NCI-H1694 treated with DMSO at 0.1 percent for 48 hours (cell line): ENCODE measurements around the gene HDAC8.
A peak's percentile ranks its signal among the peaks of the same experiment; 100 is the strongest.
"Not testable (repeated sequence)": the region's sequence is repeated elsewhere in the genome, so short reads cannot be mapped to it uniquely, and the experiment has no call there.

Source experiments
- DNase-seq: peaks from one replicate; lab custom pipeline; 2025; lab: John Stamatoyannopoulos, UW

The HDAC8 gene

DNA sequence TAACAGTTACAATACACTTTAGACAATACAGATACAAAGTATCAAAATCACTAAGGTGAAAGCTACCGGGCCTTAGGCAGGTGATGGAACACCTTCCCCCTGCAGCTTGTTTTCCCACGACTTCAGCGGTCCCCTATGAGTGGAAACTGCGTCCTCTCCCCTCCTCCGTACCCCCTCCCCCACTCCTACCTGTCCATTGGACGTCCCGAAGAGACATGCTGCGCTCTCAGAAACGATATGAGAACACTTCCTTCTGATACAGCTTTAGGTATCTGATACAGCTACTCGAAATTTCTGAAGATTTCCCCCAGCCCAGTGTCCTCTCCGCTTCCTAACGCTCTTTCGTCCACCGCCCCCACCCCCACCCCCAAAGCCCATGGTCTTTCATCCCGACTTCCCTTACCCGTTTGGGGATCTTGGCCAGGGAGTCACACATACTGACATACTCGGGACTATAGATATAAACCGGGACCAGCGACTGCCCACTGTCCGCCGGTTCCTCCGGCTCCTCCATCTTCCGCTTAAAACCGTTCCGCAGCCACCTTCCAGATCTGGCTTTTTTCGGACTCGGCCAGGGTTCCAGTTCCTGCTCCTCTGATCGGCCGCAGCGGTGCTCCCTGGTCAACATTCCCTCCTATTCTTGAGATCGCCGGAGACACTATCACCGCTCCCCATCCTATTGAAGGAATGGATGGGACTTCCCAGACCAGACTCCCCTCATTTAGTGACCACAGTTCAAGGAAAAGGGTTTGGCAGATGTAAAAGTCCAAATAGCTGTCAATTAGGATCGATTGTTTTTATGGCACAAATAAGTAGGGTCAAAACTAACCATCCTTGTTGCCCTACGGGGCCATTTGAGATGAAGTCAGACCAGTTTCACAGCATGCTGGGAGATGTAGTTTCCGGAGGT is at the start of gene HDAC8:
Gene HDAC8, minus strand, starts transcription at position 596 of the 910 bp plus-strand sequence. Its CDS starts 82 bp downstream, at position 514.
- peak; percentile 77 for DNase-seq

DNA sequence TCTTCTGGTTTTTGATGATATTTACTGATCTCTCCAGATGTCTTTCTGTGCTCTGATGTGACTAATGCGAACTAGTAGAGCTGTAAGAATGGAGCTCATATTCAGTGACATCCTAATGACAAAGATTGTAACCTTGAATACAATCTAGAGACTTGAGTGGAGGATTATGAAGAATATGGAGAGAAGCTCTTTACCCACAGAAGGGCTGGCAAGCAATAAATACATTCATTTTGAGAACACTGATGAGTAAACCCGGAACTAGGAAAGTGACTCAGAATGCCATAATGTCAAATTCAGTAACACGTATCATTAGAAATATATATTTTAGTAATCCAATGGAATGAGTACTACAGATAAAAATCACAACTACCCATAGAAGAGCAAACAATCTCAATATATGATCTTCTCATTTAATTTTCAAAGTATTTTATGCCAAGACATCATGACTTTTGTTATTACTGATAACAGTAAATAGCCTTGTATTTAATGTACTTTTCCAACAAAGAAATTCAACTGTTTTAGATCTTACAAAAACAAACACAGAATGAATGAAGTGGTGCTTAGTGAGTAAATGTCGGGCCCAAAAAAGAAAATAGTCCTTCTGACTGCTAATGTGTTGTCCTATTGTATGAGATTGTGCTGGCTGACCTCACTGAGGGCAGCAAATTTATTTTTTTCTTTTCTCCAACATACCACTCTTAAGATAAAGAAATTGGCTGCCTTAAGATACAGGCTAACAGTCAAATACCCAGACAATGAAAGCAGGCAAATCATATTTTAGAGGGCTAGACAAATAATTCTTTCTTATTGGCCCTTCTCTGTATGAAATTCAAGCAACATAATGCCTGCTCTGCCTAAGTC is 49.2 kb upstream of the HDAC8 start:
- DNase-seq: no peak

DNA sequence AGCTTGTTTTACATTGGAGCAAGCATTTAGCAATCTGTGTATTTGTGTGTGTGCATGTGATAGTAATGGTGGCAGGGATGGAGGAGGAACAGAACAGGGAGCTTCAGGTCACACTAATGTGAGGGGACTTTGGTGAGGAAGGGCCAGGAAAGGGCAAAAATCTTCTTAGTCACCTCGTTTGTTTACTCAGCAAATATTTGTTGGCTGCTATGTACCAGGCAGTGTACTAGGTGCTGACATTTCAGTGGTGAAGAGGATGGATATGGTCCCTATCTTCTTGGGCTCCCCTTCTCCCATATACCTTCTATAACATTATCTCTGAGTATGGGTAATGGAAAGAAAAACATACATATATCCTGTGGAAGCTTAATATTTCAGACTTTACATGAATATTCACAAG is 48.5 kb upstream of the HDAC8 start:
- no peak for DNase-seq

DNA sequence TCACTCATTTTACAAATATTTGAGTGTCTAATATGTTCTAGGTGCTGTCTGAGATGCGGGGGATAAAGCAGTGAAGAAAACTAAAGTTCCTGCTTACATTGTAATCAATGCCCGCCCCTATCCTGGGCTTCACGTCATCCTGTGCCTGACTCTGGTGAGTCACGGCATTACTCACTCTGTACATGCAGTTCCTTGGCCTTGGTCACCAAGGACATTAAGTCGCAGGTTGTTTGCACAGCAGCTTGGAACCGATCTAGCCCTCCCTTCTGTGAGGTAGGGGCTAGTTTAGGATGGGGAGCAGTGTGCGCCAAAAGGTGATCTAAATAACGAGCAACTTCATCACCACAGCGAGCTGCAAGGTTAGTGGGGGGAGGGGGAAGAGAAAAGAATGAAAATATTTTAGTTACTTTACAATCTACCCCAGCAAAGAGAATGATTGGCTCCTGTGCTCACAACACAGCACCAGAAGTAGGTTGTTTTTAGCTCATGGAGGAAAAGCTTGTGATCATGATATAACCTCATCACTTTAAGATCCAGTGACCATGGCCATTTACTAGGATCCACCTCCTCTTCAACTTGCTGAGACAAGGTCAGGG is 48.0 kb upstream of the HDAC8 start:
- DNase-seq: no peak

DNA sequence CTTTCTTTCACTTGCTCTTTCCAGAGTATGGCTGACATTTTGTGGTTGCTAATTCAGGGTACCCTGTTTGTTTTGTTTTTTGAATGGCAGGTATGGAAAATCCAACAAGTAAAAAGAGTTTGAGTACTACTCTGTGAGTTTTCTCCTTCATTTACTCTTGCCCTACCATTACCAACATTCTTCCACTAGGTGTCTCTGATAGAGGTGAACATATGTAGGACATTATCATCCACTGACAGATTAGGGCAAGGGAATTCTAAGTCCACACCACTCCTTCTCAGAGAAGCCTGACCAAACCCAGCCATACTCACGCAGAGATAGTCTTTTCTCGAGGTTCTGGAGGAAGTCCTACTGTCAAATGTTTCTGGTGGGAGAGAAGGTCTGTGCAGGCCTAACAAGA is 36.7 kb upstream of the HDAC8 start:
- no peak for DNase-seq

DNA sequence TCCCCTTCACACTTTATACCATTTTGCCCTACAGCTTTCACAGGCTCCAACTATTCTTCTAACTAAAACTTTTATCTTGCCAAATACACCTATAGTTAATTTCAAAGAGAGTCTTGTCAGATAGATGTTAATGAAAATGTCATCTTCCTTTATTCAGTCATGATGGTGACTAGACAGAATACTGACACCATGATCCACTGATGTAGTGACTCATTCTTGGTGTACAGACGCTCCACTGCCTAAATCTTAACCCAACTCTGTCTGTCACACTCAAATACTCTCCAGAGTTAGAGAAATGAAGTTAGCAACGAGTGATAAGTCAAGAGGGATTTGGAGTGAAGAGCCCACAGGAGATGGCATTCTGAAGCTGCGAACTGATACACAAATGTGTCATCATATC is 32.1 kb upstream of the HDAC8 start:
- DNase-seq: no peak

DNA sequence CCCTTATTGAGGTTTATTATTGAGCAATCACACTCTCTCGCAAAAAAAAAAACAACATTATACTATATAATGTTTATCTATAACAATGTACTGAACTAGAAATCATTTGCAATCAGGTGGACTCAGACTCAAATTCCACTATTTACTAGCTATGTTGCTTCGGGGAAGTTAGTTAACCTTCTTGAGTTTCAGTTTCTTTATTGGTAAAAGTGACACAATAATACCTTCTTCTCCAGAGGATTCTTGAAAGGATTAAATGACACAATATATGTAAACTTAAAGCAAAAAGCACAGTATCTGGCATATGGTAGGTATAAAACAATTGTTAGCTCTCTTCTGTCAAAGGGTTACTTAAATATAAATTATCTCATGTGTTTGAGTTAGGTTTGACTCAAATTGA is 31.5 kb upstream of the HDAC8 start:
- DNase-seq: no peak

DNA sequence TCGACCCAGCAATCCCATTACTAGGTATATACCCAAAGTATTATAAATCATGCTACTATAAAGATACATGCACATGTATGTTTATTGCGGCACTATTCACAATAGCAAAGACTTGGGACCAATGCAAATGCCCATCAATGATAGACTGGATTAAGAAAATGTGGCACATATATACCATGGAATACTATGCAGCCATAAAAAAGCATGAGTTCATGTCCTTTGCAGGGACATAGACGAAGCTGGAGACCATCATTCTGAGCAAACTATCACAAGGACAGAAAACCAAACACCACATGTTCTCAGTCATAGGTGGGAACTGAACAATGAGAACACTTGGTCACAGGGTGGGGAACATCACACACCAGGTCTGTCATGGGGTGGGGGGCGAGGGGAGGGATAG is 18.4 kb upstream of the HDAC8 start:
- DNase-seq: not testable (repeated sequence)

DNA sequence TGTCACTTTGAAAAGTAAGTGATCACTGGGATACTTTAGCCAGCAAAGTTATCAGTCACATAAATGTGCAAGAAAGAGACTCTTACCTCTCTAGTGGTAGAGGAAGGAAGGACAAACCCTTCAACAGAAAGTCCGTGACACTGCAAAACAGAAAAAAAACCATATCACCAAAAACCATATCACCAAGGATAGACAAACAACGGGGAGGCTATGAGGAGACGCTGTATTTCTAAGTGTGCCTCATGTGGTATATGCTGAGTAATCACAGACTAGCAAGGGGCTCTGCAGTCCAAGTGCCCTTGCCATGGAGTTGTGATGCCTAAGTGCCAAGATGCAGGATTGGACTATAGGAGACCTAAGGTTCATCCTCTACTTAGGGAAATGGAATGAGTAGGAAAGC is 11.5 kb upstream of the HDAC8 start:
- no peak for DNase-seq

DNA sequence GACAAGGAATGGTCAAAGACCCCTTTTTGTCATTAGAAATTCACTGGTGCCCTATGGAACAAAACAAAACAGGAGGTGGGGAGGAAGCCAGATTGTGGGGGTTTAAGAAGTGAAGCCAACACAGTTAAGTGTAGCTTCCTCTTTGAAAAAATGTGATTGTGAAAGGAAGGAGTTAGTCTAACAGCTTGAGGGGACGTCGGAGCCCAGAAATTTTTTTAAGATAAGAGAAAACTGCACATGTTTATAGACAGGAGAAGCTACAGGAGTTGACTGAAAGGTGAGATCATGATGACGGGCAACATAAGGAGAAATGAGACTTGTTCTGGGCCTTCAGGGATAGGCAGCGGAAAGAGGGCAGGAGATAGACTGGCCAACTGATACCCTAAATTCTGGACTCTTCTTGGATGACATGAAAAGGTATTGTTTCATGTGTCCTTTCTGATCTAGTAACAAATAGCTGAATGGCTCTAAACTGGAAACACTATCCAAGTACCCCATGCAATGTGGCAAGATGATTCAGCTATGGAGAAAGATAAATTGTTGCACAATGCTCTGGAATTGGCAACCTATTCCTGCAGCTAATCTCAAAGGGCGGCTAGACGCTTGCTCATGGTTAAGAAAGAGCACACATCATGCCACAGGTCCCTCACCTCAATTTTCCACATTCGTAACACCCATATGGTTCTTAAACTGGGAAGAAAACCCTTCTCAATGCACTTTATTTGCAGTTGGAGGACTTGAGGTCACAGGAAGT is 3.7 kb upstream of the HDAC8 start:
- no peak for DNase-seq

DNA sequence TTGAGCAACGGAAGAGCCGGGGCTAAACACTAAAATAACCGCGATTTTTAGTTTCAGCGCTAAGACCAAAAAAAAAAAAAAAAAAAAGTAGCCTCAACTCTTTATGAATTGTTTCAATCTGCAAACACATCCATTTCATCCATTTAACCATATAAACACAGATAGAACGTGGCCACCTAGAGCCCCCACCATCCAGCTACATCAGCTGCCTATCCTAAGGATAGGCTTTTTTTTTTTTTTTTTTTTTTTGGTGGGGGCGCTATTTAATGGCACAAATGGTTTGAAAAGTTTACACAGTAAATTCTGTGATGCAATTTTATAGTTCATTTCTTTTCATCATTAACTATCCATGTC is 492 bp upstream of the HDAC8 start:
- DNase-seq: no peak

DNA sequence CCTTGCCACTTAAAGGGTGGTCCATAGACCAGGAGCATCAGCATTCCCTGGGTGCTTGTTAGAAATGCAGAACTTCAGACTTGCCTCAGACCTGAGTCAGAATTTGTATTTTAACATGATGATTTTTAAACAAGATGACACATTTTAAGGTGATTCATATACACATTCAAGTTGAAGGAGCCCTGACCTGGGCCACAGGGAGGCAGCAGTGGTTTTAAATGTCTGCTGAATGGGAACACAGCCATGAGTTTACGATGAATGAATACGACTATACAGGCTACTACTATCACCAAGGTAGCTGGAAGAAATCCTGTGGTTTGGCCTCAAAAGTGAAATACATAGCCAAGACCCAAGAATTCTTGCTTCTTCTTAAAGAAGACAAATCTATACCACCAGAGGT is 2.9 kb downstream of the HDAC8 start:
- no peak for DNase-seq

DNA sequence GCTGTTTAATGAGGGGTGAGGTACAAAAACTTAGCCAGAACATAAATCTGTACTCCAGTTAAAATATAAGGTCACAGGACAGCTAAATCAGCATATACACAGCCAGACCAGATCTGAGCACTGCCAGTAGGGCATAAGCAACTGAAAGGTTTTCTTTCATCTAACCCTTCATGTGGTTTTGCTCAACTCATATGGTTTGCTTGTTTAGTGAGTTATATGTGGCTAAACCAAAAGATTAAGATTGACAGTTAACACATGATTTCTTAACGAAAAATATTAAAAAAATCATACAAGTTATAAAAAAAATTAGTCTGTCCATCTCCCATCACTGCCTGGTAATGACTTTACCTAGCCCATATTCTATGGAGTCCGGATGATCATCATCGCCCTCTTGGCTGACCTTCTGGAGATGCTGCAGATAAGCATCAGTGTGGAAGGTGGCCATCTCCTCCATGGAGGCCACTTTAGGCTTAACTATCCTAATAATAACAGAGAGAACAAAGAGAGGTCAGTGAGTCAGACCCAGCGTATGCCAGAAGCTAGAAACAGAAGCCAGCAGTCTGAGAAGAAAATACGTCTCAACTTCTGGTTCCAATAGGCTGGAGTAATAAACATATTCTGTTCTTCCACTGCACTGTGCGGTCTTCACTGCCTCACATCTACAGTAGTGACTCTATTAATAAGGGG is 4.1 kb downstream of the HDAC8 start:
- DNase-seq: no peak

DNA sequence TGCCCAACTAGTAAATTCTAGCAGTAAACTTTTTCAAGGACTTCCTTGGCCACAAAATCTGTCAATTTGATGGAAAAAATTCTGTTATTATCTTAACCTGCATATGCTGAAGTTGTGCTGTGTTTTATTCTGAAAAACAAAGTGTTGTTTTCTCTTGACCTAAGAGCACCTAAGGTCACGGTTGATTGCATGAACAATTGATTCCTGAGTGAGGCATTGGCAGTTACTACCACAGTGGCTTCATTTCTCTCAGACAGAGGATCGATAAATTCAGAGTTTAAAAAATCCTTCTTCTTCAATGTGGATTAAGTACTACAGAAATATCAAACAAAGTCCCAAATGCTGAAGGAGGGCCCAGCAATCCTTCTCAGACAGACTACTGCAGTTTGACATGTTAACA is 6.2 kb downstream of the HDAC8 start:
- DNase-seq: no peak

DNA sequence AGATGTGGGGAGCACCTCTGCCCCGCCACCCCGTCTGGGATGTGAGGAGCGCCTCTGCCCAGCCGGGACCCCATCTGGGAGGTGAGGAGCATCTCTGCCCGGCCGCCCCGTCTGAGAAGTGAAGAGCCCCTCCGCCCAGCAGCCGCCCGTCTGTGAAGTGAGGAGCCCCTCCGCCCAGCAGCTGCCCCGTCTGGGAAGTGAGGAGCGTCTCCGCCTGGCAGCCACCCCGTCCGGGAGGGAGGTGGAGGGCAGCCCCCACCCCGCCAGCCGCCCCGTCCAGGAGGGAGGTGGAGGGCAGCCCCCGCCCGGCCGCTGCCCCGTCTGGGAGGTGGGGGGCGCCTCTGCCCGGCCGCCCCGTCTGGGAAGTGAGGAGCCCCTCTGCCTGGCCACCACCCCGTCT is 13.0 kb downstream of the HDAC8 start:
- DNase-seq: not testable (repeated sequence)

DNA sequence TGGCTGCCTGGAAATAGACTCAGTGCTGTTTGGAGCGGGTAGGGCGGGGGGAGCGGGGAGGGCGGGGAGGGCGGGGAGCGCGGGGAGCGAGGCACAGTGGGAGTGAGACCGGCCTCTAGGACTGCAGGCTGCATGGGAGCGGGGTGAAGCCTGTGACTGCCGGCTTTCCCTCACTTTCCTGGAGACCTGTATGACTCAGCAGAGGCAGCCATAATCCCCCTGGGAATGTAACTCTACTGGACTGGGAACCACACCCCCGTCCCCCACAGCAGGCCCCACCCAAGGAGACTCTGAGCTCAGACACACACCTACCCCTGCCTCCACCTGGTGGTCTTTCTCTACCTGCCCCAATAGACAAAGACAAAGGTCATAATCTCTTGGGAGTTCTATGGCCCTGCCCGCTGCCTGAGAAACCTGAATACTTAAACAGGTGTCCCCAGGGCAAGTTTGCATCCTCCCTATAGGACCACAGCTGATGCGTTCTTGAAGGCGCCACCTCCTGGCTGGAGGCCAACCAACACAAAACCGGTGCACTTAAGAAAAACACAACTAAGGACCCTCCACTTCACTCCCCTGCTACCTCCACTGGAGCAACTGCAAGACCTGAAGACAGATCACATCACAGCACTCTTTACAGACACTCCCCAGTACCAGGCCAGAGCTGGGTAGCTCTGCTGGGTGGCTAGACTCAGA is 18.0 kb downstream of the HDAC8 start:
- no peak for DNase-seq

DNA sequence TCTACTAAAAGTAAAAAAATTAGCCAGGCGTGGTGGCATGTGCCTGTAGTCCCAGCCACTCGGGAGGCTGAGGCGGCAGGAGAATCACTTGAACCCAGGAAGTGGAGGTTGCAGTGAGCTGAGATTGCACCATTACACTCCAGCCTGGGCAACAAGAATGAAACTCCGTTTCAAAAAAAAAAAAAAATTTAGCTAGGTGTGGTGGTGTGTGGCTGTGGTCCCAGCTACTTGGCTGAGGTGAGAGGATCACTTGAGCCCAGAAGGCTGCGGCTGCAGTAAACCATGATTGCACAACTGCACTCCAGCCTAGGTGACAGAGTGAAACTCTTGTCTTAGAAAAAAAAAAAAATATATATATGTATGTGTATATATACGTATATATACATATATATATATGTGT is 20.2 kb downstream of the HDAC8 start:
- not testable (repeated sequence) for DNase-seq

DNA sequence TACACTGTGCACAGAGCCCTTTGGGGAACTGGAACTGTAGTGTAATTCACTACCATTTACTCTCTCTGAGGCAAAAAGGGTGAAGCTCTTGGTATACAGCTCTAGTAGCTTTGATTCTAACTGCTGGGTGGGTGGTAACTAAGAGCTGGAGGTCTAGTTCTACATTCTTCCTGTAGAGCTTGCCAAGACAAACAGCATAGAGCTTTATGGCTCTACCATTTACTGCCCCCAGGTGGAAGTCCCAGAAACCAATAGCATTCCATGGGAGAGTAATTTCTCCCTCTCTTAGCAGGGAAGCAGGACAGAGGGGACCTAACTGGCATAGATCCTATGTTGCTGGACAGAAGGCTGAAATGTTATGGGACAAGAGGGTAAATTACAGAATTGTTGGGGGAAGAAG is 26.7 kb downstream of the HDAC8 start:
- DNase-seq: no peak

DNA sequence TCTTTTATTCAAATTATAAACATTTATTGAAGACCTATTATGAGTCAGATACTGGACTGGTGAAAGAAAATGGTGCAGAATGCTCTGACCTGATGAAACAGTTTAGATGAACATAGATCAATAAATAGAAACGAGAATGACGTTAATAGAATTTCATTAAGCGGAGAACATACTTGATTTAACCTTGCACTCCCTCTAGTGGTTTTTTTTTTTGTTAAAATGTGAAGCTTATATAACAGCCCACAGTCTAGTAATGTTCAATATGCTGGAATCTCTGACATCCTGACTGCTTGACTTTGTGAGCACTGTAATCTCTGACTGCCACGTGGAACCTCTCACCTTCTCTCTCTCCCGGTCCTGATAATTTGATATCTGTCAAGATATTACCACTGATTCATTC is 32.3 kb downstream of the HDAC8 start:
- peak; percentile 45 for DNase-seq

DNA sequence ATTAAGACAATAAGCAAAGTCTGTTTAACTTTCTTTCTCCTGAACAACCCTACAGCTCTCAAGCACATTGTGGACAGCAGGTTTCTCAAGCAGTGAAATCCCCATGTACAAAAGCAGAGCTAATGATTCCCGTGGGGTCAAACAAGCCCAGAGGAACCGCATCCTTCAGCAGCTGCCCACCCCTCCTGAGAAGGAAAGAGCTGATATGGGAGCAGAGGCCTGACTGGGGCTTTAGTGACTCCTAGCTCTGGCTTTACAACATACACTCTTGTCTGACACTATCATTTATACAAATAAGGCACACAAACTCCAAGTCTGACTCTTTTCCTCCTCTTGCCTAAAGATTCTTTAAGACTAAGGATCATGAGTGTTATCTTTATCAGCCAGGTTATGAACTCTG is 32.8 kb downstream of the HDAC8 start:
- no peak for DNase-seq

DNA sequence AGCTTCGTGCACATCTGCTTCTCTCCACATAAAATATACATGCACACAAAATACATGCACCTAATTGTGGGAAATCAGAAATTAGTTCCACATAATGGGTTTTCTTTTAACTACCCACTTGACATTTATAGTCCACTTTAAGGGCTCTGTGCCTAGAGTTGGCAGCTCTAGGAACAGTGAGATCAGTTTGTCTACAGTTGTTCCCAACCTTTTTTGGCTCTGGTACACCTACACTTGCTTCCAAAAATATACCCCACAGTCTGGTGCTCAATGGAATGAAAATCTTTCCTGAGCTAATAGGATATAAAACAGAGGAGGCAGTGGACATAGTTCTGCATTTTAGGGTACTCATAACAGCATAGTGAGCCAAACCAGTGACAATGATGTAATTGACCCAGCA is 36.1 kb downstream of the HDAC8 start:
- DNase-seq: peak; percentile 12
